Ovary (tissue), 3 donors: ENCODE data around the gene TBC1D9B.

ENCODE experiments used
- EP300 ChIP-seq: sonication (generic); formaldehyde crosslinking; IDR thresholded peaks from one replicate; pipeline ENCODE4 v1.6.1; 2017; ENCODE audit warnings: antibody characterized with exemption
- POLR2A ChIP-seq: fragments of 450-650 bp; IDR thresholded peaks from one replicate; pipeline ENCODE4 v1.6.1; 2017; ENCODE audit warnings: antibody characterized with exemption, mild to moderate bottlenecking, moderate library complexity
- TF ChIP-seq, protein P1 (sequence below), 3 donors: fragments of 450-650 bp in 2 of 3; fragments of 200-600 bp in 1 of 3; IDR thresholded peaks; one replicate each; pipeline versions ENCODE4 v1.5.1 to v1.8.0; 2016 to 2022; ENCODE audit warnings: antibody characterized with exemption in 3 of 3, mild to moderate bottlenecking in 1 of 3
- donor health status: DM: no; HTN: no; CAD: no.

- TF ChIP-seq, protein P1, sequence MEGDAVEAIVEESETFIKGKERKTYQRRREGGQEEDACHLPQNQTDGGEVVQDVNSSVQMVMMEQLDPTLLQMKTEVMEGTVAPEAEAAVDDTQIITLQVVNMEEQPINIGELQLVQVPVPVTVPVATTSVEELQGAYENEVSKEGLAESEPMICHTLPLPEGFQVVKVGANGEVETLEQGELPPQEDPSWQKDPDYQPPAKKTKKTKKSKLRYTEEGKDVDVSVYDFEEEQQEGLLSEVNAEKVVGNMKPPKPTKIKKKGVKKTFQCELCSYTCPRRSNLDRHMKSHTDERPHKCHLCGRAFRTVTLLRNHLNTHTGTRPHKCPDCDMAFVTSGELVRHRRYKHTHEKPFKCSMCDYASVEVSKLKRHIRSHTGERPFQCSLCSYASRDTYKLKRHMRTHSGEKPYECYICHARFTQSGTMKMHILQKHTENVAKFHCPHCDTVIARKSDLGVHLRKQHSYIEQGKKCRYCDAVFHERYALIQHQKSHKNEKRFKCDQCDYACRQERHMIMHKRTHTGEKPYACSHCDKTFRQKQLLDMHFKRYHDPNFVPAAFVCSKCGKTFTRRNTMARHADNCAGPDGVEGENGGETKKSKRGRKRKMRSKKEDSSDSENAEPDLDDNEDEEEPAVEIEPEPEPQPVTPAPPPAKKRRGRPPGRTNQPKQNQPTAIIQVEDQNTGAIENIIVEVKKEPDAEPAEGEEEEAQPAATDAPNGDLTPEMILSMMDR (IDR thresholded peaks at IDR 0.05) = no peak
- TF ChIP-seq POLR2A (no peak), EP300 (no peak)
These were observed 11.8 kb downstream of the TBC1D9B start for GRCh38 chr5:179895861-179896260.
